ENCODE results near the gene KRTAP10-10. TPM values are rescaled to one million over a fixed set of nuclear protein-coding genes. Genes with fewer than 3 reads are reported as not detected.
A peak's percentile ranks its signal among the peaks of the same experiment; 100 is the strongest.

The KRTAP10-10 gene
- total and polyA plus RNA-seq, 2 donors (not counting 1 experiment from before 2014, with no cell fraction given): not detected

GRCh38 chr21:44657635-44658540, 20.7 kb downstream of the KRTAP10-10 start, which contains the start of gene KRTAP12-3:
KRTAP12-3 (plus strand) TSS chr21:44657932; CDS start chr21:44657980, 48 bp downstream.
- peaks cover 0 to 16% (median 0%) of the 10 kb centered on the region in 4 experiments for H3K27me3 ChIP-seq (replicated peaks in 1 of 4; ENCODE audit: control extremely low read depth in 1 of 4, control insufficient read depth in 3 of 4, insufficient read depth in 4 of 4, low read length in 3 of 4)
- no peak within 1 kb of the TSS for H3K4me2 ChIP-seq (replicated peaks; ENCODE audit: low read depth, low read length, poor library complexity, severe bottlenecking)
- no peak within 1 kb of the TSS for H3K27ac ChIP-seq (ENCODE audit: low read length in 2 of 2)
- peaks cover 3 to 32% (median 11%) of the 10 kb centered on the region in 3 donors for H3K9me3 ChIP-seq (ENCODE audit: control extremely low read depth in 1 of 3, control insufficient read depth in 2 of 3, insufficient read depth in 1 of 3, low read length in 2 of 3)
- no peak within 1 kb of the TSS for H3K4me3 Mint-ChIP-seq
- H3K4me1 Mint-ChIP-seq: peaks cover 2% of the 10 kb centered on the region
- peaks cover 0 to 3% of the 10 kb centered on the region in 2 donors for H3K4me1 ChIP-seq (ENCODE audit: control insufficient read depth in 2 of 2, insufficient read depth in 2 of 2, low read length in 2 of 2)
- intact Hi-C loops (cut with micrococcal nuclease): no loop called here
- peaks cover 12% of the 10 kb centered on the region for H3K9me3 Mint-ChIP-seq (ENCODE audit: insufficient read depth)
- no peaks in the 10 kb centered on the region for H3K79me2 ChIP-seq (ENCODE audit: control insufficient read depth, insufficient read depth, low read length)
- POLR2A ChIA-PET: no interaction called here
- 86% methylated on average over 17 of the region's 26 CpGs for whole genome bisulfite sequencing (ENCODE audit: insufficient coverage)
- no peak within 1 kb of the TSS for H3K4me3 ChIP-seq (ENCODE audit: control extremely low read depth in 1 of 5, extremely low read depth in 1 of 5, insufficient read depth in 1 of 5, low read depth in 2 of 5, low read length in 4 of 5)
- no peaks in the 10 kb centered on the region for H4K20me1 ChIP-seq (ENCODE audit: control insufficient read depth, insufficient read depth, low read length, poor library complexity, severe bottlenecking)
- H3K36me3 ChIP-seq (replicated peaks in 1 of 2; ENCODE audit: control extremely low read depth in 1 of 2, control insufficient read depth in 1 of 2, extremely low read depth in 1 of 2, insufficient read depth in 2 of 2, low read length in 1 of 2): no peaks in the 10 kb centered on the region
- no peak within 1 kb of the TSS for H3K9ac ChIP-seq (ENCODE audit: low read length)
- TF ChIP-seq CTCF (IDR thresholded peaks at IDR 0.05) (no peak), EZH2 (IDR thresholded peaks at IDR 0.05; ENCODE audit: borderline replicate concordance, insufficient read depth, low read depth, low read length, poor library complexity, severe bottlenecking) (no peak)
- peak within 1 kb of the TSS; percentile 41 for H3K27ac Mint-ChIP-seq
- no peak for DNase-seq
- CTCF ChIA-PET: no interaction called here
- peaks cover 43% of the 10 kb centered on the region for H3K27me3 Mint-ChIP-seq
- no peak for ATAC-seq (ENCODE audit: low read depth)
- no peak within 1 kb of the TSS for H2AFZ ChIP-seq (ENCODE audit: insufficient read depth, low read depth, low read length, poor library complexity, severe bottlenecking)

GRCh38 chr21:44658541-44658910, 21.4 kb downstream of the KRTAP10-10 start:
- Histone ChIP-seq H3K9ac (ENCODE audit: low read length) (no peak overlapping the region), H3K79me2 (ENCODE audit: control insufficient read depth, insufficient read depth, low read length) (no peaks in the 10 kb centered on the region), H3K9me3 (ENCODE audit: control extremely low read depth in 1 of 3, control insufficient read depth in 2 of 3, insufficient read depth in 1 of 3, low read length in 2 of 3) (peaks cover 3 to 32% (median 11%) of the 10 kb centered on the region in 3 donors), H3K27me3 (replicated peaks in 1 of 4; ENCODE audit: control extremely low read depth in 1 of 4, control insufficient read depth in 3 of 4, insufficient read depth in 4 of 4, low read length in 3 of 4) (peaks cover 0 to 16% (median 0%) of the 10 kb centered on the region in 4 experiments), H4K20me1 (ENCODE audit: control insufficient read depth, insufficient read depth, low read length, poor library complexity, severe bottlenecking) (no peaks in the 10 kb centered on the region), H3K4me3 (ENCODE audit: control extremely low read depth in 1 of 5, extremely low read depth in 1 of 5, insufficient read depth in 1 of 5, low read depth in 2 of 5, low read length in 4 of 5) (no peak overlapping the region), H2AFZ (ENCODE audit: insufficient read depth, low read depth, low read length, poor library complexity, severe bottlenecking) (no peak overlapping the region), H3K27ac (ENCODE audit: low read length in 2 of 2) (no peak overlapping the region), H3K4me2 (replicated peaks; ENCODE audit: low read depth, low read length, poor library complexity, severe bottlenecking) (no peak overlapping the region), H3K4me1 (ENCODE audit: control insufficient read depth in 2 of 2, insufficient read depth in 2 of 2, low read length in 2 of 2) (peaks cover 0 to 3% of the 10 kb centered on the region in 2 donors), H3K36me3 (replicated peaks in 1 of 2; ENCODE audit: control extremely low read depth in 1 of 2, control insufficient read depth in 1 of 2, extremely low read depth in 1 of 2, insufficient read depth in 2 of 2, low read length in 1 of 2) (no peaks in the 10 kb centered on the region)
- ChIA-PET CTCF (no interaction called here), POLR2A (no interaction called here)
- Mint-ChIP-seq H3K4me1 (peaks cover 2% of the 10 kb centered on the region), H3K27ac (no peak overlapping the region), H3K4me3 (no peak overlapping the region), H3K27me3 (peaks cover 42% of the 10 kb centered on the region), H3K9me3 (ENCODE audit: insufficient read depth) (peaks cover 14% of the 10 kb centered on the region)
- TF ChIP-seq EZH2 (IDR thresholded peaks at IDR 0.05; ENCODE audit: borderline replicate concordance, insufficient read depth, low read depth, low read length, poor library complexity, severe bottlenecking) (no peak), CTCF (IDR thresholded peaks at IDR 0.05) (no peak)
- DNase-seq (no peak), ATAC-seq (ENCODE audit: low read depth) (no peak)
- intact Hi-C loops (cut with micrococcal nuclease): no loop called here
- WGBS (ENCODE audit: insufficient coverage): 100% methylated on average over 2 of the region's 5 CpGs

Data from B cell (primary cell).